Sciatic nerve (tissue), 2 donors: Measurements from ENCODE around the gene SYMPK. TPM values are rescaled to one million over a fixed set of nuclear protein-coding genes. Genes with fewer than 3 reads are reported as not detected.

Experiments used
- ATAC-seq: fragments of 200-7000 bp; cut with Tn5 transposase; one replicate; pipeline ENCODE4 v1.9.1; 2020; ENCODE audit warnings: mild to moderate bottlenecking, moderate library complexity
- DNase-seq: peaks from one replicate; pipeline ENCODE4 v3.0.0-alpha.2; 2020; ENCODE audit warnings: low spot score
- intact Hi-C: fragments of 100-400 bp; cut with DNase I; formaldehyde crosslinking; loops from one replicate; pipeline ENCODE4 v1.14.2; 2022
- total RNA-seq: library from RNA; stranded (reverse); fragmentation: NEBNext Ultra II Directional; extraction: Animal tissue kit (Norgen Biotek cat#: 25700); gene quantifications from one replicate; pipeline ENCODE4 v1.2.1, GENCODE V29; 2021
- donor health status: DM: no; HTN: no; CAD: no.
- donor health status: DM: no; HTN: no; CAD: no.

Gene SYMPK
- total RNA-seq, 1 donor from 2014 or later, result 60.9 TPM

- ATAC-seq (no peak), DNase-seq (no peak)
- intact Hi-C loops, result no loop called here
These were observed 28.0 kb downstream of the SYMPK start for GRCh38 chr19:45834970-45835369.

- ATAC-seq, result no peak
These were observed 34.0 kb downstream of the SYMPK start for GRCh38 chr19:45828945-45829344.

GRCh38 chr19:45828523-45828922 is 34.4 kb downstream of the SYMPK start:
- intact Hi-C loops, result no loop called here
- no peak for ATAC-seq
- no peak for DNase-seq

More at GRCh38 chr19:45828945-45829344, 34.0 kb downstream of the SYMPK start:
- DNase-seq, result no peak
- intact Hi-C loops, result no loop called here

- intact Hi-C loops, result no loop called here
- no peak for ATAC-seq
- DNase-seq, result no peak
These were observed 35.4 kb downstream of the SYMPK start for GRCh38 chr19:45827459-45828093.

- DNase-seq, result no peak
- intact Hi-C loops, result no loop called here
These were observed 36.0 kb downstream of the SYMPK start for GRCh38 chr19:45826934-45827333.

GRCh38 chr19:45825917-45826893 is 36.7 kb downstream of the SYMPK start:
- no peak for ATAC-seq
- intact Hi-C loops, result no loop called here
- DNase-seq, result no peak

More at GRCh38 chr19:45826934-45827333, 36.0 kb downstream of the SYMPK start:
- no peak for ATAC-seq

GRCh38 chr19:45825263-45825605 is 37.7 kb downstream of the SYMPK start:
- intact Hi-C loops, result no loop called here
- DNase-seq (no peak), ATAC-seq (no peak)

GRCh38 chr19:45824531-45825262 is 38.2 kb downstream of the SYMPK start:
- DNase-seq (no peak), ATAC-seq (no peak)
- intact Hi-C loops, result no loop called here

- peak; percentile 5 for ATAC-seq
- no peak for DNase-seq
- intact Hi-C loops, result no loop called here
These were observed 38.9 kb downstream of the SYMPK start for GRCh38 chr19:45824041-45824471.

- intact Hi-C loops, result no loop called here
- ATAC-seq, result no peak
- DNase-seq, result no peak
These were observed 39.8 kb downstream of the SYMPK start for GRCh38 chr19:45823182-45823581.

GRCh38 chr19:45822716-45823115 is 40.2 kb downstream of the SYMPK start:
- ATAC-seq, result no peak
- intact Hi-C loops, result no loop called here
- no peak for DNase-seq

- no peak for DNase-seq
- no peak for ATAC-seq
- intact Hi-C loops, result no loop called here
These were observed 41.4 kb downstream of the SYMPK start for GRCh38 chr19:45821570-45821969.

GRCh38 chr19:45821103-45821521 is 41.8 kb downstream of the SYMPK start:
- intact Hi-C loops, result no loop called here
- DNase-seq (no peak), ATAC-seq (no peak)

- intact Hi-C loops, result no loop called here
- ATAC-seq (no peak), DNase-seq (no peak)
These were observed 42.4 kb downstream of the SYMPK start for GRCh38 chr19:45820413-45821102.

- DNase-seq, result no peak
- intact Hi-C loops, result no loop called here
- ATAC-seq, result no peak
These were observed 43.2 kb downstream of the SYMPK start for GRCh38 chr19:45819769-45820168.

- ATAC-seq, result no peak
- no peak for DNase-seq
- intact Hi-C loops, result no loop called here
These were observed 45.1 kb downstream of the SYMPK start for GRCh38 chr19:45817725-45818301.

- ATAC-seq (peak; percentile 90), DNase-seq (peak; percentile 97)
- intact Hi-C loops, result no loop called here
These were observed 45.8 kb downstream of the SYMPK start for GRCh38 chr19:45817010-45817724.
